ENCODE measurements around the gene C11orf65.

DNA sequence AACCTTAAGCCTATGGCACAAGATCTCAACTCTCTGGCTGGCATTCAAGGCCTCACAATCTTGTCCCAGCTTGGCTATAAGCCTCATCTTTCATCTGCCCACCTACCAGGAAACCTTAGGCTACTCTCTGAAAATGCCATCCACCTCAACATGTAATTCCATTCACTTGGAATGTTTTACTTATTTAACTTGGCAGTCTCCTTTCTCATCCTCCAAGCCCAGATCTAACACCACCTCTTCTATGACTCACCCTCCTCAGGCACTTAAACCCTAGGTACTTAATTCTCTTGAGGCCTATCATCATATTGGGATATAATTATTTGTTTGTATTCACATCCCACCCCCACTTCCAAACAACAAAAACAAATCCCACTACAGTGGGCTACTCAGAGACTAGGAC, 15.8 kb upstream of the C11orf65 start:
- no peak for TF ChIP-seq POLR2A (IDR thresholded peaks at IDR 0.05; ENCODE audit: low read depth, low read length)
- no peak for TF ChIP-seq POLR2AphosphoS5 (IDR thresholded peaks at IDR 0.05; ENCODE audit: low read depth, low read length)

Measured in GM12892 (cell line).